SK-N-MC (cell line): ENCODE measurements around the gene PDPR.

ENCODE experiments used
- EZH2 ChIP-seq: fragments of 200-600 bp; sonication (generic); IDR thresholded peaks from one replicate; pipeline ENCODE4 v1.6.1; 2017; ENCODE audit warnings: antibody characterized with exemption
- FOXP2 ChIP-seq: optimal IDR thresholded peaks from 2 replicates; pipeline ENCODE3; 2011; ENCODE audit warnings: mild to moderate bottlenecking, moderate library complexity; ENCODE audit not compliant: insufficient read depth; ENCODE audit errors: extremely low read length, control extremely low read depth
- POLR2AphosphoS5 ChIP-seq: IDR thresholded peaks from 2 replicates; pipeline ENCODE4 v1.6.1; 2012; ENCODE audit warnings: mild to moderate bottlenecking, low read depth, low read length, borderline replicate concordance

- TF ChIP-seq POLR2AphosphoS5 = no peak
- TF ChIP-seq EZH2 = no peak
- TF ChIP-seq FOXP2 = no peak
Observed at GRCh38 chr16:70161350-70161749, 47.2 kb downstream of the PDPR start.
